AML-193 (cell line): ENCODE results near the gene RAB7A.
"Not testable (repeated sequence)": the region's sequence is repeated elsewhere in the genome, so short reads cannot be mapped to it uniquely, and the experiment has no call there.

Source experiments
- DNase-seq, 2 experiments: peaks; one replicate each; lab custom pipeline; 2025; lab: John Stamatoyannopoulos, UW

Gene RAB7A

GRCh38 chr3:128749561-128749960, 23.6 kb downstream of the RAB7A start:
- DNase-seq, result not testable (repeated sequence)

GRCh38 chr3:128753715-128754114, 27.7 kb downstream of the RAB7A start:
- no peak for DNase-seq

DNA sequence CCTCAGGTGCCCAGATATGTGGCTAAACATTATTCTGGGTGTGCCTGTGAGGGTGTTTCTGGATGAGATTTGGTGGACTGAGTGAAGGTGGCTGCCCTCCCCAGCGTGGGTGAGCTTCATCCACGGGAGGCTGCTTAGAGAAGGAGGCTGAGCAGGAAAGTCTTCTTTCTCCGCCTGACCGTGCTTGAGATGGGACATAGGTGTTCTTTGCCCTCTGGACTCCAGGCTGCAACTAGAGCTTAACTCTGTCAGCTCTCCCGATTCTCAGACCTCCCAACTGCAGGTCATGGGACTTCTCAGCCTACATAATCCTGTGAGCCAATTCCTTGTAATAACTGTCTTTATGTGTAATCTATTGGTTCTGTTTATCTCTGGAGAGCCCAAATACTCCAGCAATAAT, 34.1 kb downstream of the RAB7A start:
- no peak for DNase-seq

GRCh38 chr3:128760881-128761280, 34.9 kb downstream of the RAB7A start:
- DNase-seq, result no peak

DNA sequence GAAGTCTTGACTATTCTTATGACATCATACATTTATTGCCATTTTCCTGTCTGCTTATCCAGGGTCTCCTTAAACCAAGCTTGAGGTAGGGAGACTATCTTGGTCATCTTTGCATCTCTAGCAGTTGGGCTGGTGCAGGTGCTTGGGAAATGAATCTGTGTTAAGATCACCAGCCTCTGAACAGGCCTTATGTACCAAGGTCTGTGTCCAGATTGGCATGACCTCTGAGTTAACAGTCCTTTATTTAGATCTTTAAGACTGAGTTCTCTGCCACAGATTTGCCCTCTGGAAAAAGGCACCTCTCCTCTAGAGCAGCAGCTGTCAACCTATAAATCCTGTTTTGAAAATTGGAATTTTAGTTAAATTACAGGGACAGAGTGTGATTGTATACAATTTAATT, 35.4 kb downstream of the RAB7A start:
- no peak for DNase-seq

- DNase-seq, result no peak
Measured at GRCh38 chr3:128763967-128764366, 38.0 kb downstream of the RAB7A start.

- no peak for DNase-seq
Measured at GRCh38 chr3:128764863-128765262, 38.9 kb downstream of the RAB7A start.

DNA sequence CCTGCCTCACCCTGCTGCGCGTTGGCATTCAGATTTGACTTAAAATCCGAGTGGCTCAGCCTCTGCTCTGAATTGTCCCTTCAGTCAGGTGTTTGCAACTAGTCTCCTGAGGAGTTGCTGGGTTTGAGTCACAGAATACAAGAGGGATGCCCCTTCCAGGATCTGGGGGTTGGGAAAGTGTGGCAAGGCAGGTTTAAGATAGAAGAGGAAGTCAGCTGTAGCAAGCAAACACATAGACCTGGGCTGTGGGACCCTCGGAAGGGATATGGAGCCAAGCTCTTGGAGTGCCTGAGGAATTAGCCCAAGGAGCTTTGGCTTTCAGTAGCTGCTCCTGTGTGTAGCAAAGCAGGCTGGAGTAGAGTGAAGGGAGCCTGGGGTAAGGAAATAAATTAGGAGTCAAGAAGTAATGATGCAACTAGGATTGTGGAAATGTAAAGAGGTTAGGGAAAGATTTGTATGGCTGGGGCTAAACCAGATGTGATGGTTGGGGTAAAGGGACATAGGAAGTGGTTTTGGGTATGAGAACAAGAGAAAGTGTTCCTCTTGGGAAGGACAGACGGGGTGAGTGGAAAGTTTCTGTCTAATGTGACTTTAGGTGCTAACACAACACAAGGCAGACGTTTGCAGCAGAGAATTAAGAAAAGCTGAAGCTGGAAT, 41.2 kb downstream of the RAB7A start:
- DNase-seq, result no peak

GRCh38 chr3:128768471-128768870, 42.5 kb downstream of the RAB7A start:
- no peak for DNase-seq

- DNase-seq, result no peak
Measured at GRCh38 chr3:128770387-128770786, 44.4 kb downstream of the RAB7A start.

GRCh38 chr3:128773189-128773588, 47.2 kb downstream of the RAB7A start:
- not testable (repeated sequence) for DNase-seq

DNA sequence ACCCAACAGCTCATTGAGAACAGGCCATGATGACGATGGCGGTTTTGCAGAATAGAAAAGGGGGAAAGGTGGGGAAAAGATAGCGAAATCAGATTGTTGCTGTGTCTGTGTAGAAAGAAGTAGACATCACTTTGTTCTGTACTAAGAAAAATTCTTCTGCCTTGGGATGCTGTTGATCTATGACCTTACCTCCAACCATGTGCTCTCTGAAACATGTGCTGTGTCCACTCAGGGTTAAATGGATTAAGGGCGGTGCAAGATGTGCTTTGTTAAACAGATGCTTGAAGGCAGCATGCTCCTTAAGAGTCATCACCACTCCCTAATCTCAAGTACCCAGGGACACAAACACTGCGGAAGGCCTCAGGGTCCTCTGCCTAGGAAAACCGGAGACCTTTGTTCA, 47.6 kb downstream of the RAB7A start:
- DNase-seq, result not testable (repeated sequence)

DNA sequence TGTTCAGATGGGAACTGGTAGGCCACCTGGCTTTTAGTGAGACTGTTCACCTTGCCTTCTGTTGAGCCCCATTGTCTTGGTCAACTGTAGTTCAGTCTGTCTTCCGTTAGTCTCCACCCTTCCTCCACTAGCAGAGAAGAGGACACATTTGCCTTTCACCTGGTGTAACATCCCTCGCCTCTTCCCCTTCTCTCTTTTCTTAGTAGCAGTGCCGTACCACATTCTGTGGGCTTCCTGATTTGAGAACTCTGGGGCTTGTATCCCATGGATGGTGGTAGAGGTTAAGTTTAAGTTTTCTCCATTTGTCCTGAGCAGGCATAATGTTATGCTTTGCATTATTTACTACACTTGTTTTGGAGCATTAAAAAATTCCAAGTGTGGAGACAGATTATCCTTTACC, 49.3 kb downstream of the RAB7A start:
- DNase-seq, result no peak

GRCh38 chr3:128775906-128776542, 50.0 kb downstream of the RAB7A start:
- no peak for DNase-seq

GRCh38 chr3:128780101-128780837, 54.3 kb downstream of the RAB7A start:
- DNase-seq, result no peak

DNA sequence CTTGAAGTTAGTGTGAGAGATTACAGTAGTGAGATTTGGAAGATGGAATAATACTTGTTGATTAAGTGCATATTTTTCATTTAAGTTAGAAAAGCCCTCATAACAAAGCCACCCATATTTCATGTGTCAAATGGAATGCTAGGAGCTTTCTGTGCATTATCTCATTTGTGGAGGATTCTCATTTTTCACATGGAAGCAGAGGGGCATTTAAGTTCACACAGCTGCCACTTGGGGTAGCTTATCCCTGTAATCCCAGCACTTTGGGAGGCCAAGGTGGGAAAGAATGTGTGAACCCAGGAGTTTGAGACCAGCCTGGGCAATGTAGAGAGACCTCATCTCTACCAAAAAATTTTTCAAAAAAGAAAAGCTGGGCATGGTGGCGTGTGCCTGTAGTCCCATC, 55.2 kb downstream of the RAB7A start:
- DNase-seq, result no peak

- DNase-seq, result no peak
Measured at GRCh38 chr3:128782282-128783146, 56.5 kb downstream of the RAB7A start.

DNA sequence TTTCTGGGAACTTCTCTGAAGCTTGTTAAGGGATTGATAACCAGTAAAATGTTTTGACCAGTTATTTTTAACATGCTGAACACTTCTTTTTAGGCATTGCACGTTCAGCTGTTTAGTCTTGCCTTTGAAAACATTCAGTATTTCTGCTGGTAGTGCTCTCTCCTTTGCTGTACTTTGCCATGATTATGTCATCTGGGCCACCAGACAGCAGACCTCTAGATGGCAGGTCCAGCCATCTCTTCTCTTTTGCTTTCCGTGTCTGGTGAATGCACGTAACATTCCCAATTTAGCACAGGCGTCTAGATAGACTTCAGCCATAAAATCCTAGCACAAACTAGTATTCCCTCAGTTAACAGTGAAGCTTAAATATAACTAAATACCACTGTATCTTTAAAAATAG, 57.8 kb downstream of the RAB7A start:
- DNase-seq, result no peak

DNA sequence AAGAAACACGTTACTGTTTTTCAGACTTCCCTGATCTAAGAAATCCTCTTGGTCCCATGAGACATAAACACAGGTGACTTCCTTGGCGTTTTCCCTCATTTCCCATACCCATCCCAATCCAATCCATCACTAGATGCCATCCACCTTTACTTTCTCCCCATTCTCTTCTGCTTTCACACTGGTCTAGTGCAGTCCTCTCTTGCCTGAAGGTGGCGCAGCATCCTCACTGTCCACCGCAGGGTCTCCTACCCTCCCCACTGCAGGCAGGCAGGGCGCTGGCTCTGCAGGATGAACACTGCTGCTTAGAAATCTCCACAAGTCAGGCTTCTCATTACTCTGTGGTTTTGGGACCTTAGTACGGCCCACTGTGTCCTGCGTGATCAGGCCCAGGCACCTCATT, 58.2 kb downstream of the RAB7A start:
- peak; percentile 11 to 30 for DNase-seq

- no peak for DNase-seq
Measured at GRCh38 chr3:128784843-128785242, 58.9 kb downstream of the RAB7A start.

- no peak for DNase-seq
Measured at GRCh38 chr3:128786434-128787020, 60.5 kb downstream of the RAB7A start.
